ENCODE measurements around the gene PGC.

PGC gene

GRCh38 chr6:41739041-41739440, 8.2 kb downstream of the PGC start:
- no peak for TF ChIP-seq CTCF (IDR thresholded peaks at IDR 0.05; ENCODE audit: control insufficient read depth, extremely low read depth, insufficient read depth)
- no peak for DNase-seq (ENCODE audit: low read depth)
- no peak overlapping the region for H3K4me3 ChIP-seq (ENCODE audit: low read depth, low read length)

GRCh38 chr6:41737591-41738130, 9.5 kb downstream of the PGC start:
- TF ChIP-seq CTCF (IDR thresholded peaks at IDR 0.05; ENCODE audit: control insufficient read depth, extremely low read depth, insufficient read depth): no peak
- no peak for DNase-seq (ENCODE audit: low read depth)

GRCh38 chr6:41736800-41737555, 10.2 kb downstream of the PGC start:
- no peak for TF ChIP-seq CTCF (IDR thresholded peaks at IDR 0.05; ENCODE audit: control insufficient read depth, extremely low read depth, insufficient read depth)

More at GRCh38 chr6:41737591-41738130, 9.5 kb downstream of the PGC start:
- no peak overlapping the region for H3K4me3 ChIP-seq (ENCODE audit: low read depth, low read length)

GRCh38 chr6:41736186-41736733, 10.9 kb downstream of the PGC start:
- DNase-seq (ENCODE audit: low read depth): no peak
- no peak for TF ChIP-seq CTCF (IDR thresholded peaks at IDR 0.05; ENCODE audit: control insufficient read depth, extremely low read depth, insufficient read depth)
- H3K4me3 ChIP-seq (ENCODE audit: low read depth, low read length): no peak overlapping the region

More at GRCh38 chr6:41736800-41737555, 10.2 kb downstream of the PGC start:
- no peak overlapping the region for H3K4me3 ChIP-seq (ENCODE audit: low read depth, low read length)
- no peak for DNase-seq (ENCODE audit: low read depth)

- DNase-seq (ENCODE audit: low read depth): no peak
- peak; percentile 98 for TF ChIP-seq CTCF (IDR thresholded peaks at IDR 0.05; ENCODE audit: control insufficient read depth, extremely low read depth, insufficient read depth)
- H3K4me3 ChIP-seq (ENCODE audit: low read depth, low read length): peak within 1 kb of the TSS; percentile 61
Measured at GRCh38 chr6:41735427-41736185, 11.6 kb downstream of the PGC start, which contains the start of gene TFEB. TSS of gene TFEB (minus strand) at chr6:41735608. CDS start at chr6:41691213, 44,395 bp downstream.

GRCh38 chr6:41734666-41735426, 12.4 kb downstream of the PGC start:
- no peak for DNase-seq (ENCODE audit: low read depth)
- H3K4me3 ChIP-seq (ENCODE audit: low read depth, low read length): peak overlapping the region; percentile 61
- TF ChIP-seq CTCF (IDR thresholded peaks at IDR 0.05; ENCODE audit: control insufficient read depth, extremely low read depth, insufficient read depth): no peak

Measured in LNCaP clone FGC (cell line).